Temporal lobe (tissue), 1 donor: Measurements from ENCODE around the gene ZNF283. TPM values are rescaled to one million over a fixed set of nuclear protein-coding genes. Genes with fewer than 3 reads are reported as not detected.

Experiments
- total RNA-seq: library from RNA; depleted of rRNA; stranded (reverse); fragments of >200 nt; gene quantifications from one replicate; pipeline ENCODE4 v1.2.3, GENCODE V29; 2014

ZNF283 gene
- total RNA-seq, 1 donor from 2014 or later = 25.1 TPM

Other genes starting within 250 kb of the ZNF283 start
- gene IRGQ, start 231.2 kb upstream of the ZNF283 start, total RNA-seq = 92.0 TPM
- gene ZNF576, start 230.7 kb upstream of the ZNF283 start, total RNA-seq = 5.2 TPM
- gene SRRM5, start 215.2 kb upstream of the ZNF283 start, total RNA-seq = not detected
- 106 TPM for gene ZNF428, start 207.7 kb upstream of the ZNF283 start, total RNA-seq
- gene CADM4, start 187.5 kb upstream of the ZNF283 start, total RNA-seq = 105 TPM
- 6.6 TPM for gene PLAUR, start 157.2 kb upstream of the ZNF283 start, total RNA-seq
- not detected for gene IRGC, start 111.2 kb upstream of the ZNF283 start, total RNA-seq
- 8.4 TPM for gene SMG9, start 72.4 kb upstream of the ZNF283 start, total RNA-seq
- gene KCNN4, start 46.3 kb upstream of the ZNF283 start, total RNA-seq = 0.49 TPM
- gene LYPD5, start 24.9 kb upstream of the ZNF283 start, total RNA-seq = 2.7 TPM
- gene ZNF404, start 56.6 kb downstream of the ZNF283 start, total RNA-seq = 8.6 TPM
- 24.1 TPM for gene ZNF45, start 108.0 kb downstream of the ZNF283 start, total RNA-seq
- 23.8 TPM for gene ZNF221, start 123.9 kb downstream of the ZNF283 start, total RNA-seq
- 7.9 TPM for gene ZNF155, start 156.9 kb downstream of the ZNF283 start, total RNA-seq
- gene ZNF230, start 175.6 kb downstream of the ZNF283 start, total RNA-seq = 6.4 TPM
- 12.0 TPM for gene ZNF222, start 198.1 kb downstream of the ZNF283 start, total RNA-seq
- 12.0 TPM for gene ZNF223, start 224.7 kb downstream of the ZNF283 start, total RNA-seq
- gene ZNF284, start 244.8 kb downstream of the ZNF283 start, total RNA-seq = 8.1 TPM